Rectal smooth muscle tissue (tissue), 1 donor: ENCODE measurements around the gene ABHD5.
"Not testable (repeated sequence)": the region's sequence is repeated elsewhere in the genome, so short reads cannot be mapped to it uniquely, and the experiment has no call there.

Experiments used
- H3K27ac ChIP-seq: one replicate; pipeline ENCODE4 v1.7.0; 2013; ENCODE audit warnings: low read depth, low read length, inconsistent platforms
- H3K27me3 ChIP-seq: one replicate; pipeline ENCODE4 v1.7.0; 2013; ENCODE audit warnings: low read length; ENCODE audit not compliant: control insufficient read depth, insufficient read depth
- H3K36me3 ChIP-seq: one replicate; pipeline ENCODE4 v1.7.0; 2013; ENCODE audit warnings: low read length; ENCODE audit not compliant: control insufficient read depth, insufficient read depth
- H3K4me1 ChIP-seq: one replicate; pipeline ENCODE4 v1.7.0; 2013; ENCODE audit warnings: low read length; ENCODE audit not compliant: control insufficient read depth, insufficient read depth
- H3K4me3 ChIP-seq: one replicate; pipeline ENCODE4 v1.7.0; 2013; ENCODE audit warnings: low read length
- H3K9ac ChIP-seq: one replicate; pipeline ENCODE4 v1.7.0; 2013; ENCODE audit warnings: low read length

ABHD5 gene

GRCh38 chr3:43670635-43671522 is 19.9 kb upstream of the ABHD5 start:
- no peaks in the 10 kb centered on the region for H3K4me1 ChIP-seq
- no peak overlapping the region for H3K27ac ChIP-seq
- no peaks in the 10 kb centered on the region for H3K36me3 ChIP-seq
- no peaks in the 10 kb centered on the region for H3K27me3 ChIP-seq
- no peak overlapping the region for H3K4me3 ChIP-seq
- H3K9ac ChIP-seq, result no peak overlapping the region

- Histone ChIP-seq H3K4me3 (no peak overlapping the region), H3K36me3 (no peaks in the 10 kb centered on the region), H3K27me3 (no peaks in the 10 kb centered on the region), H3K4me1 (no peaks in the 10 kb centered on the region), H3K9ac (no peak overlapping the region), H3K27ac (no peak overlapping the region)
Measured at GRCh38 chr3:43674345-43675085, 16.2 kb upstream of the ABHD5 start.

- Histone ChIP-seq H3K27me3 (no peaks in the 10 kb centered on the region), H3K36me3 (no peaks in the 10 kb centered on the region), H3K27ac (no peak overlapping the region), H3K9ac (no peak overlapping the region), H3K4me3 (no peak overlapping the region), H3K4me1 (no peaks in the 10 kb centered on the region)
Measured at GRCh38 chr3:43675593-43675992, 15.1 kb upstream of the ABHD5 start.

- no peaks in the 10 kb centered on the region for H3K4me1 ChIP-seq
- no peak overlapping the region for H3K9ac ChIP-seq
- no peak overlapping the region for H3K4me3 ChIP-seq
- H3K27ac ChIP-seq, result no peak overlapping the region
- no peaks in the 10 kb centered on the region for H3K36me3 ChIP-seq
- no peaks in the 10 kb centered on the region for H3K27me3 ChIP-seq
Measured at GRCh38 chr3:43676441-43676840, 14.3 kb upstream of the ABHD5 start.

- H3K4me3 ChIP-seq, H3K9ac ChIP-seq, H3K4me1 ChIP-seq, H3K27ac ChIP-seq, H3K36me3 ChIP-seq, H3K27me3 ChIP-seq: not testable (repeated sequence)
Measured at GRCh38 chr3:43678375-43678774, 12.4 kb upstream of the ABHD5 start.

- not testable (repeated sequence) for H3K27ac ChIP-seq, H3K27me3 ChIP-seq, H3K4me3 ChIP-seq, H3K9ac ChIP-seq, H3K36me3 ChIP-seq, H3K4me1 ChIP-seq
Measured at GRCh38 chr3:43678887-43679449, 11.8 kb upstream of the ABHD5 start.

GRCh38 chr3:43680857-43681256 is 9.9 kb upstream of the ABHD5 start:
- not testable (repeated sequence) for H3K36me3 ChIP-seq, H3K4me3 ChIP-seq

GRCh38 chr3:43684944-43685343 is 5.8 kb upstream of the ABHD5 start:
- Histone ChIP-seq H3K4me1 (no peaks in the 10 kb centered on the region), H3K9ac (no peak overlapping the region), H3K36me3 (no peaks in the 10 kb centered on the region), H3K4me3 (no peak overlapping the region), H3K27ac (no peak overlapping the region), H3K27me3 (no peaks in the 10 kb centered on the region)

More at GRCh38 chr3:43680857-43681256, 9.9 kb upstream of the ABHD5 start:
- not testable (repeated sequence) for H3K27me3 ChIP-seq, H3K9ac ChIP-seq, H3K27ac ChIP-seq, H3K4me1 ChIP-seq

GRCh38 chr3:43685921-43686320 is 4.8 kb upstream of the ABHD5 start:
- no peaks in the 10 kb centered on the region for H3K27me3 ChIP-seq
- no peak overlapping the region for H3K4me3 ChIP-seq
- H3K4me1 ChIP-seq, result no peaks in the 10 kb centered on the region
- H3K9ac ChIP-seq, result no peak overlapping the region
- no peak overlapping the region for H3K27ac ChIP-seq
- no peaks in the 10 kb centered on the region for H3K36me3 ChIP-seq

- Histone ChIP-seq H3K36me3 (no peaks in the 10 kb centered on the region), H3K27me3 (no peaks in the 10 kb centered on the region), H3K4me1 (no peaks in the 10 kb centered on the region), H3K4me3 (no peak overlapping the region), H3K27ac (no peak overlapping the region), H3K9ac (no peak overlapping the region)
Measured at GRCh38 chr3:43686333-43686699, 4.4 kb upstream of the ABHD5 start.

- Histone ChIP-seq H3K27me3 (no peaks in the 10 kb centered on the region), H3K36me3 (no peaks in the 10 kb centered on the region), H3K4me1 (no peaks in the 10 kb centered on the region), H3K9ac (no peak overlapping the region), H3K27ac (no peak overlapping the region), H3K4me3 (no peak overlapping the region)
Measured at GRCh38 chr3:43686700-43687498, 3.8 kb upstream of the ABHD5 start.

GRCh38 chr3:43687499-43687811 is 3.3 kb upstream of the ABHD5 start:
- Histone ChIP-seq H3K4me3 (no peak overlapping the region), H3K9ac (no peak overlapping the region), H3K27ac (no peak overlapping the region), H3K4me1 (no peaks in the 10 kb centered on the region), H3K36me3 (no peaks in the 10 kb centered on the region), H3K27me3 (no peaks in the 10 kb centered on the region)
